IMR-90 (cell line): ENCODE measurements around the gene MTMR3. TPM values are rescaled to one million over a fixed set of nuclear protein-coding genes. Genes with fewer than 3 reads are reported as not detected.

Experiments used
- ATAC-seq: fragments of 200-7000 bp; cut with Tn5 transposase; 2 replicates; pipeline ENCODE4 v1.9.1; 2020; ENCODE audit warnings: low read depth, mild to moderate bottlenecking, moderate library complexity
- BruUV-seq: library from RNA; stranded (reverse); fragments of 400-500 nt; replicated peaks from 2 replicates; lab custom pipeline; 2021; lab: Mats Ljungman, UMichigan
- CTCF ChIA-PET: fragments of 300-600 bp; formaldehyde crosslinking; extraction: SDS; loops from one replicate; lab custom pipeline; 2021; ENCODE audit warnings: antibody characterized with exemption; lab: Yijun Ruan, JAX
- POLR2A ChIA-PET: fragments of 300-600 bp; sonication (Branson Sonifier 250); formaldehyde crosslinking; loops from one replicate; lab custom pipeline; 2022; ENCODE audit warnings: antibody characterized with exemption; ENCODE audit not compliant: unreplicated experiment; lab: Charles Lee
- DNase-seq: peaks from one replicate; pipeline ENCODE4 v3.0.0; 2013
- H2AFZ ChIP-seq: replicated peaks from 2 replicates; pipeline ENCODE3; 2013; ENCODE audit warnings: low read length, mild to moderate bottlenecking; ENCODE audit not compliant: poor library complexity
- H2AK5ac ChIP-seq: 2 replicates; pipeline ENCODE4 v1.6.1; 2013; ENCODE audit warnings: low read depth, low read length, inconsistent platforms
- H2AK9ac ChIP-seq: replicated peaks from 2 replicates; pipeline ENCODE3; 2013; ENCODE audit warnings: mild to moderate bottlenecking, low read depth, low read length, moderate library complexity; ENCODE audit not compliant: poor library complexity
- H2BK120ac ChIP-seq: 2 replicates; pipeline ENCODE4 v1.6.1; 2013; ENCODE audit warnings: low read depth, low read length, inconsistent platforms
- H2BK15ac ChIP-seq: 3 replicates; pipeline ENCODE4 v1.6.1; 2013; ENCODE audit warnings: low read depth, low read length, inconsistent platforms
- H2BK20ac ChIP-seq: 2 replicates; pipeline ENCODE4 v1.6.1; 2013; ENCODE audit warnings: low read depth, mild to moderate bottlenecking, inconsistent platforms, low read length, moderate library complexity
- H2BK5ac ChIP-seq: 2 replicates; pipeline ENCODE4 v1.6.1; 2013; ENCODE audit warnings: mild to moderate bottlenecking, low read depth, low read length, inconsistent platforms; ENCODE audit not compliant: poor library complexity, severe bottlenecking
- H3K14ac ChIP-seq: replicated peaks from 2 replicates; pipeline ENCODE4 v1.6.1; 2013; ENCODE audit warnings: low read depth, low read length, inconsistent platforms
- H3K18ac ChIP-seq: 2 replicates; pipeline ENCODE4 v1.6.1; 2013; ENCODE audit warnings: low read depth, low read length, control low read depth
- H3K23ac ChIP-seq: 2 replicates; pipeline ENCODE4 v1.6.1; 2013; ENCODE audit warnings: low read depth, low read length, inconsistent platforms
- H3K27ac ChIP-seq: 2 replicates; pipeline ENCODE4 v1.5.1; 2013; ENCODE audit warnings: mild to moderate bottlenecking, control low read depth, low read length; ENCODE audit not compliant: insufficient read depth
- H3K27me3 ChIP-seq: 2 replicates; pipeline ENCODE4 v1.6.1; 2013; ENCODE audit warnings: low read length; ENCODE audit not compliant: control insufficient read depth, insufficient read depth
- H3K36me3 ChIP-seq: 2 replicates; pipeline ENCODE4 v1.6.1; 2013; ENCODE audit warnings: low read length, mixed read lengths; ENCODE audit not compliant: control insufficient read depth, insufficient read depth
- H3K4ac ChIP-seq: 2 replicates; pipeline ENCODE4 v1.6.1; 2013; ENCODE audit warnings: low read depth, low read length, inconsistent platforms
- H3K4me1 ChIP-seq: 2 replicates; pipeline ENCODE4 v1.6.1; 2013; ENCODE audit warnings: low read length, mixed read lengths; ENCODE audit not compliant: control insufficient read depth, insufficient read depth
- H3K4me2 ChIP-seq: 2 replicates; pipeline ENCODE4 v1.6.1; 2013; ENCODE audit warnings: low read depth, mild to moderate bottlenecking, control low read depth, low read length, moderate library complexity
- H3K4me3 ChIP-seq: 2 replicates; pipeline ENCODE4 v1.5.1; 2013; ENCODE audit warnings: low read depth, mild to moderate bottlenecking, control low read depth, low read length, moderate library complexity; ENCODE audit not compliant: insufficient read depth
- H3K56ac ChIP-seq: 2 replicates; pipeline ENCODE4 v1.6.1; 2013; ENCODE audit warnings: low read length, inconsistent platforms; ENCODE audit not compliant: insufficient read depth; ENCODE audit errors: extremely low read depth
- H3K79me1 ChIP-seq, 2 experiments: 2 replicates each; pipeline ENCODE4 v1.6.1; 2013; ENCODE audit warnings: low read length in 2 of 2, inconsistent platforms in 1 of 2, low read depth in 1 of 2
- H3K9ac ChIP-seq: 2 replicates; pipeline ENCODE4 v1.6.1; 2013; ENCODE audit warnings: low read depth, low read length, control low read depth
- H3K9me1 ChIP-seq: 2 replicates; pipeline ENCODE4 v1.6.1; 2013; ENCODE audit warnings: low read length, inconsistent platforms; ENCODE audit not compliant: insufficient read depth
- H3K9me3 ChIP-seq: 2 replicates; pipeline ENCODE4 v1.6.1; 2013; ENCODE audit warnings: low read length; ENCODE audit not compliant: control insufficient read depth, insufficient read depth
- H4K20me1 ChIP-seq: 2 replicates; pipeline ENCODE4 v1.6.1; 2013; ENCODE audit warnings: low read length, inconsistent platforms; ENCODE audit not compliant: insufficient read depth
- H4K5ac ChIP-seq: 2 replicates; pipeline ENCODE4 v1.6.1; 2013; ENCODE audit warnings: mild to moderate bottlenecking, low read depth, low read length, control low read depth
- H4K8ac ChIP-seq, 2 experiments: 2 replicates each; pipeline ENCODE4 v1.6.1; 2013; ENCODE audit warnings: low read depth in 2 of 2, low read length in 2 of 2, control low read depth in 1 of 2, inconsistent platforms in 1 of 2
- H4K91ac ChIP-seq: 2 replicates; pipeline ENCODE4 v1.6.1; 2013; ENCODE audit warnings: low read depth, low read length, inconsistent platforms; ENCODE audit not compliant: insufficient read depth
- BHLHE40 ChIP-seq: fragments of 150-350 bp; IDR thresholded peaks from 2 replicates; pipeline ENCODE4 v1.6.1; 2016; ENCODE audit warnings: mild to moderate bottlenecking, low read depth, low read length
- CEBPB ChIP-seq: IDR thresholded peaks from 2 replicates; pipeline ENCODE4 v1.6.1; 2012; ENCODE audit warnings: low read depth, low read length, improper control_type of control experiment
- CHD1 ChIP-seq: IDR thresholded peaks from 2 replicates; pipeline ENCODE4 v1.6.1; 2012; ENCODE audit warnings: low read depth, low read length, improper control_type of control experiment
- CTCF ChIP-seq: conservative IDR thresholded peaks from 2 replicates; pipeline ENCODE4 v1.5.1; 2012; ENCODE audit warnings: mild to moderate bottlenecking, low read depth, low read length, improper control_type of control experiment
- MAZ ChIP-seq: IDR thresholded peaks from 2 replicates; pipeline ENCODE4 v1.6.1; 2012; ENCODE audit warnings: low read depth, mild to moderate bottlenecking, low read length, improper control_type of control experiment, moderate library complexity, borderline replicate concordance
- MXI1 ChIP-seq: IDR thresholded peaks from 2 replicates; pipeline ENCODE4 v1.6.1; 2012; ENCODE audit warnings: low read depth, mild to moderate bottlenecking, low read length, moderate library complexity, borderline replicate concordance
- POLR2A ChIP-seq: IDR thresholded peaks from 2 replicates; pipeline ENCODE4 v1.6.1; 2012; ENCODE audit warnings: mild to moderate bottlenecking, low read depth, low read length
- RAD21 ChIP-seq: IDR thresholded peaks from 2 replicates; pipeline ENCODE4 v1.6.1; 2012; ENCODE audit warnings: low read length, improper control_type of control experiment
- RFX5 ChIP-seq: IDR thresholded peaks from 2 replicates; pipeline ENCODE4 v1.8.0; 2012; ENCODE audit warnings: low read depth, mild to moderate bottlenecking, low read length, moderate library complexity
- SMC3 ChIP-seq: fragments of 150-350 bp; IDR thresholded peaks from 2 replicates; pipeline ENCODE4 v1.6.1; 2016; ENCODE audit warnings: low read depth, mild to moderate bottlenecking, antibody characterized with exemption, low read length, moderate library complexity
- WGBS, 2 experiments: methylation state at CpG; one replicate each; pipeline versions ENCODE4 v1.1.5 to v1.1.7; 2013; ENCODE audit warnings: missing lambda C conversion rate in 2 of 2; ENCODE audit not compliant: insufficient read length in 1 of 2; ENCODE audit errors: extremely low coverage in 2 of 2; 5-methylcytosine and 5-hydroxymethylcytosine counted together
- dilution Hi-C: fragments of 300-500 bp; cut with HindIII; formaldehyde crosslinking; loops from one replicate; pipeline ENCODE4 v1.14.3; 2018; ENCODE audit warnings: low sequenced_read_pairs; ENCODE audit not compliant: unreplicated experiment
- in situ Hi-C: fragments of 300-500 bp; cut with MboI; formaldehyde crosslinking; loops from 3 replicates; pipeline ENCODE4 v1.14.3; 2019; ENCODE audit warnings: low sequenced_read_pairs, inconsistent platforms, mixed read lengths
- intact Hi-C: fragments of 100-400 bp; cut with micrococcal nuclease; formaldehyde crosslinking; loops from 2 replicates; pipeline ENCODE4 v1.10.0; 2022
- polyA plus RNA-seq, 3 experiments: library from polyadenylated mRNA; depleted of rRNA; stranded (reverse); fragments of >200 nt; gene quantifications; 2 replicates each; pipeline ENCODE4 v1.2.3, GENCODE V29; 2012; ENCODE audit warnings: low replicate concordance in 1 of 3
- total RNA-seq: library from RNA; depleted of rRNA; stranded (reverse); fragments of >200 nt; gene quantifications from 2 replicates; pipeline ENCODE4 v1.2.3, GENCODE V29; 2012

The MTMR3 gene
- total and polyA plus RNA-seq, 2 of the 4 experiments (the other 2 are of a cell fraction), result 21.3 to 29.4 TPM

GRCh38 chr22:30078320-30079311, 195.6 kb downstream of the MTMR3 start:
- TF ChIP-seq POLR2A (no peak), BHLHE40 (no peak), RFX5 (no peak), MXI1 (no peak), RAD21 (no peak), CTCF (no peak), CHD1 (no peak), MAZ (no peak), CEBPB (no peak), SMC3 (no peak)
- Histone ChIP-seq H3K4me3 (no peak overlapping the region), H2BK120ac (no peak overlapping the region), H3K4me1 (peaks cover 2% of the 10 kb centered on the region; the same call in 1 of the 2 replicates), H3K23ac (no peak overlapping the region), H2AFZ (no peak overlapping the region), H3K56ac (no peak overlapping the region), H2AK9ac (no peak overlapping the region), H3K4ac (no peak overlapping the region), H3K18ac (no peak overlapping the region), H3K4me2 (no peak overlapping the region), H3K27me3 (peaks cover 25% of the 10 kb centered on the region), H4K8ac (no peak overlapping the region), H3K79me1 (no peaks in the 10 kb centered on the region), H3K9me3 (peaks cover 3% of the 10 kb centered on the region; the same call in 1 of the 2 replicates), H3K36me3 (no peaks in the 10 kb centered on the region), H4K20me1 (no peaks in the 10 kb centered on the region), H2BK20ac (no peak overlapping the region), H2AK5ac (no peak overlapping the region), H4K91ac (no peak overlapping the region), H3K9ac (no peak overlapping the region), H2BK5ac (no peak overlapping the region), H3K14ac (no peak overlapping the region), H3K9me1 (no peaks in the 10 kb centered on the region), H2BK15ac (no peak overlapping the region), H3K27ac (no peak overlapping the region), H4K5ac (no peak overlapping the region)
- DNase-seq (no peak), ATAC-seq (no peak)
- in situ Hi-C loops (no loop called here), dilution Hi-C loops (no loop called here), intact Hi-C loops (no loop called here)
- WGBS, 2 experiments, result 100% methylated on average over 1 of the region's 10 CpGs; no CpG with 5 or more reads in 1 of the 2 experiments
- BruUV-seq, result no TSS peak
- ChIA-PET CTCF (interaction anchor here (1.7 kb wide), 1 partner anchor 10 kb away, joined by 11 read pairs; no protein-coding TSS in a partner anchor), POLR2A (no interaction called here)
